Measurements from ENCODE around the gene TRIM62. TPM values are rescaled to one million over a fixed set of nuclear protein-coding genes. Genes with fewer than 3 reads are reported as not detected.

TRIM62 gene
- total RNA-seq, 1 donor from 2014 or later: 4.5 TPM

DNA sequence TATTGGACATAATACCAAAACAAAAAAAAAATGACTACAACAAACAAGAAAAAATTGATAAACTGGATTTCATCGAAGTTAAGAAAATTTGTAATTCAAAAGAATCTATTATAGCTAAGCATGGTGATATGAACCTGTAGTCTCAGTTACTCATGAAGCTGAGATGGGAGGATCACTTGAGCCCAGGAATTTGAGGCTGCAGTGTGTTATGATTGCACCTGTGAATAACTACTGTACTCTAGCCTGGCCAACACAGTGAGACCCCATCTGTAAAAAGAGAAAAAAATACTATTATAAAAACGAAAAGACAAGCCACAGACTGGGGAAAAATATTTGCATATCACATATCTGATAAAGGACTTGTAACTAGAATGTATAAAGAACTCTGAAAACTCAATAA lies 24.5 kb upstream of the TRIM62 start:
- Histone ChIP-seq H3K4me1 (no peaks in the 10 kb centered on the region), H3K27ac (no peak overlapping the region), H3K36me3 (no peaks in the 10 kb centered on the region), H3K9me3 (no peaks in the 10 kb centered on the region), H3K27me3 (no peaks in the 10 kb centered on the region), H3K4me3 (no peak overlapping the region)
- DNase-seq (no peak), ATAC-seq (no peak)
- intact Hi-C loops (cut with DNase I): no loop called here
- TF ChIP-seq, protein P1, sequence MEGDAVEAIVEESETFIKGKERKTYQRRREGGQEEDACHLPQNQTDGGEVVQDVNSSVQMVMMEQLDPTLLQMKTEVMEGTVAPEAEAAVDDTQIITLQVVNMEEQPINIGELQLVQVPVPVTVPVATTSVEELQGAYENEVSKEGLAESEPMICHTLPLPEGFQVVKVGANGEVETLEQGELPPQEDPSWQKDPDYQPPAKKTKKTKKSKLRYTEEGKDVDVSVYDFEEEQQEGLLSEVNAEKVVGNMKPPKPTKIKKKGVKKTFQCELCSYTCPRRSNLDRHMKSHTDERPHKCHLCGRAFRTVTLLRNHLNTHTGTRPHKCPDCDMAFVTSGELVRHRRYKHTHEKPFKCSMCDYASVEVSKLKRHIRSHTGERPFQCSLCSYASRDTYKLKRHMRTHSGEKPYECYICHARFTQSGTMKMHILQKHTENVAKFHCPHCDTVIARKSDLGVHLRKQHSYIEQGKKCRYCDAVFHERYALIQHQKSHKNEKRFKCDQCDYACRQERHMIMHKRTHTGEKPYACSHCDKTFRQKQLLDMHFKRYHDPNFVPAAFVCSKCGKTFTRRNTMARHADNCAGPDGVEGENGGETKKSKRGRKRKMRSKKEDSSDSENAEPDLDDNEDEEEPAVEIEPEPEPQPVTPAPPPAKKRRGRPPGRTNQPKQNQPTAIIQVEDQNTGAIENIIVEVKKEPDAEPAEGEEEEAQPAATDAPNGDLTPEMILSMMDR (IDR thresholded peaks at IDR 0.05): no peak

DNA sequence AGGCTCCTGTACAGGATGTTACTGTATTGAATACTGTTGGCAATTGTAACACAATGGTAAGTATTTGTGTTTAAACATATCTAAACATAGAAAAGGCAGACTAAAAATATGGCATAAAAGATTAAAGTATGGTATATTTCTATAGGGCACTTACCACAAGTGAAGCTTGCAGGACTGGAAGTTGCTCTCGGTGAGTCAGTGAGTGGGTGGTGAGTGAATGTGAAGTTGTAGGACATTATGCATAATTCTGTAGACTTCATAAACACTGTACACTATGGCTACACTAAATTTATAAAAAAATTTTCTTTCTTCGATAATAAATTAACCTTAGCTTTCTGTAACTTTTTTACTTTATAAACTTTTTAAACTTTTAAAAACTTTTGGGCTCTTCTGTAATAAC lies 13.7 kb upstream of the TRIM62 start:
- H3K4me3 ChIP-seq: no peak overlapping the region
- DNase-seq: no peak
- intact Hi-C loops (cut with DNase I): no loop called here

GRCh38 chr1:33191731-33192275 lies 10.0 kb upstream of the TRIM62 start:
- no peaks in the 10 kb centered on the region for H3K27me3 ChIP-seq
- no peak overlapping the region for H3K4me3 ChIP-seq
- no peak overlapping the region for H3K27ac ChIP-seq
- no peaks in the 10 kb centered on the region for H3K9me3 ChIP-seq
- TF ChIP-seq, protein P1 (IDR thresholded peaks at IDR 0.05): no peak
- no peaks in the 10 kb centered on the region for H3K4me1 ChIP-seq
- DNase-seq: no peak
- no peaks in the 10 kb centered on the region for H3K36me3 ChIP-seq
- intact Hi-C loops (cut with DNase I): no loop called here
- no peak for ATAC-seq

More for the DNA sequence above, 13.7 kb upstream of the TRIM62 start:
- Histone ChIP-seq H3K9me3 (no peaks in the 10 kb centered on the region), H3K27ac (no peak overlapping the region), H3K4me1 (no peaks in the 10 kb centered on the region), H3K27me3 (no peaks in the 10 kb centered on the region), H3K36me3 (no peaks in the 10 kb centered on the region)
- ATAC-seq: no peak
- TF ChIP-seq, protein P1 (IDR thresholded peaks at IDR 0.05): no peak

DNA sequence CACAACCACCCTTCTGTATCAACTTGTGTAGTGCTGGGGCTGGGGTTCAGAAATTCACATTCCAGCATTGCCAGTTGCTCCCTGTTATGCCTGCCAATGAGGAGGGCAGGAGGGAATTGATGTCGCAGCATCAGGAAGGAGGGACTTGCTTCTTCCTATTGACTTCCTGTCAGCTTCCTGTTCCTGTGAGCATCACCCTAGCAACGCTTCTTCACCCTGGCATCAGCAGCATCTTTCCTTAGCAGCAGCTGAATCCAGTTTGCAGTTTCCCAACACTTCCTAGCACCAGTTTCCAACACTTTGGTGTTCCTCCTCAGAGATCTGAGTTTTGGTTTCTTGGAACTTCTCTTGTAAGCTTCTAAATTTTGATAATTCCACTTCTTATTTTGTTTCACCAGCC lies 8.9 kb upstream of the TRIM62 start:
- ATAC-seq (no peak), DNase-seq (no peak)
- Histone ChIP-seq H3K9me3 (no peaks in the 10 kb centered on the region), H3K4me1 (no peaks in the 10 kb centered on the region), H3K27me3 (no peaks in the 10 kb centered on the region), H3K4me3 (no peak overlapping the region), H3K27ac (no peak overlapping the region), H3K36me3 (no peaks in the 10 kb centered on the region)
- intact Hi-C loops (cut with DNase I): no loop called here
- TF ChIP-seq, protein P1 (IDR thresholded peaks at IDR 0.05): no peak

- intact Hi-C loops (cut with DNase I): no loop called here
- TF ChIP-seq, protein P1 (IDR thresholded peaks at IDR 0.05): no peak
- H3K4me1 ChIP-seq: no peaks in the 10 kb centered on the region
- H3K36me3 ChIP-seq: no peaks in the 10 kb centered on the region
- H3K27ac ChIP-seq: no peak overlapping the region
- no peaks in the 10 kb centered on the region for H3K9me3 ChIP-seq
- DNase-seq (no peak), ATAC-seq (peak; percentile 85)
- no peaks in the 10 kb centered on the region for H3K27me3 ChIP-seq
- no peak overlapping the region for H3K4me3 ChIP-seq
Measured at GRCh38 chr1:33188572-33189275, 6.9 kb upstream of the TRIM62 start.
